Left colon (tissue), 2 donors: ENCODE measurements around the gene DSCAML1. TPM values are rescaled to one million over a fixed set of nuclear protein-coding genes. Genes with fewer than 3 reads are reported as not detected.
A peak's percentile ranks its signal among the peaks of the same experiment; 100 is the strongest.

Experiments used
- ATAC-seq: fragments of 200-7000 bp; cut with Tn5 transposase; one replicate; pipeline ENCODE4 v1.9.1; 2020; ENCODE audit warnings: mild to moderate bottlenecking, moderate library complexity
- DNase-seq, 2 donors: peaks; one replicate each; pipeline ENCODE4 v3.0.0-alpha.2; 2020
- intact Hi-C, 2 donors: fragments of 100-400 bp; cut with DNase I in 1 of 2; cut with micrococcal nuclease in 1 of 2; formaldehyde crosslinking; loops; one replicate each; pipeline versions ENCODE4 v1.11.2 to v1.14.0; 2022; cut with DNase I, micrococcal nuclease
- total RNA-seq, 2 donors: library from RNA; stranded (reverse); fragmentation: NEBNext Ultra II Directional; extraction: Animal tissue kit (Norgen Biotek cat#: 25700); gene quantifications; one replicate each; pipeline ENCODE4 v1.2.1, GENCODE V29; 2021
- donor health status: DM: no; HTN: no; CAD: no.
- donor health status: DM: yes; HTN: yes; CAD: no.

The DSCAML1 gene
- total RNA-seq, 2 donors from 2014 or later = 3.6 to 8.6 TPM

- no peak for ATAC-seq
- no peak for DNase-seq
- intact Hi-C loops = no loop called here
Measured at GRCh38 chr11:117563556-117563955, 233.5 kb downstream of the DSCAML1 start.

GRCh38 chr11:117562136-117562535 lies 234.9 kb downstream of the DSCAML1 start:
- intact Hi-C loops = no loop called here
- ATAC-seq = no peak

DNA sequence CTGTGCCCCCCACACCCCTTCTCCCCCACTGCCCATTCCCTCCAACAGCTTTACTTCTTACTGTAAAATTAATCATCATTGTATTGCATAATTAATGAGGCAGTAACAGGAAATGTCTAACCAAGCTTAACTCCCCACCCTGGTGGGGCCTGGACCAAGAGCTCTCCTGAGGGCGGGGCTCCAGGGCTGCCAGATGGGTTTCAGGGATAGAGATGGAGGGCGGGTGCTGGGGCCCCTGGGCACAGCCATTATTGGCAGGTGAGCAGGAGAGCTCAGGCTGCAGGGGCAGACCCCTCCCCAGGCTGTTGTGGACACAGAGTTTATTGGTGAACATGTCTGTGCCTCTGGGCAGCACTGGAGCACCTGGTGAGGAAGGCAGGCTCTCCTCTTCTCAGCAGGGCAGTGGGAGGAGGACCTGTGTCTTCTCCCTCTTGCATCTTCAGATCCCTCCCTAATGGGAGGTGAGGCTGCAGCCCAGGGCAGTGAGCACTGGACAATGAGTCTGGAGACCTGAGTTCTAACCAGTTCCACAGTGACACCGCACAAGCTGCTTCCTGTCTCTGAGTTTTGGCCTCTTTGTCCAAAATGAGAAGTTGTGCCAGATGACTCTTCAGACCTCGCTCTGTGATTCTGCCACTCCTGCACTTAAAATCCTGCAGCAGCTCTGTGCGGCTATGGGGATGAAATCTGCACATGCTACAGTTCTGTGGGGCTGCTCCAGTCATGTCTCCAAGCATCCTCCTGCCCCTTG lies 236.1 kb downstream of the DSCAML1 start:
- DNase-seq = no peak

More at GRCh38 chr11:117562136-117562535, 234.9 kb downstream of the DSCAML1 start:
- DNase-seq = no peak

DNA sequence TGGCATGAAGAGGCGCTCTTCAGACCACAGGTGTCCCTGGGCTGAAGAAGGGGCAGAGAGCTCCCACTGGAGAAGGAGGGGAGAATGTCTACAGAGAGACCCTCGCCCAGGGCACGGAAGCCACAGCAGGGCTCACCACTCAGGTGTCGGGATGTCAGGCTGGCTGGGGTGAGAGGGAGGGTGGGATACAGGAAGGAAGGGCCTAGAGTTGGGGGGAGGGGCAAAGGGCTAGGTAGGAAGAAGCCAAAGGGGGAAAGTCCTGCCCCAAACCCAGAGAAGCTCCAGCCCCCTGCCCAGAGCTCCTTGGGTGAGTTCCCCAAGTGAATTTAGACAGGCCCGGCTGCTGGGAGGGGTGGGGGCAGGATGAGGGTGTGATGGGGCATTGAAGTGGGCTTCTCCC lies 237.3 kb downstream of the DSCAML1 start:
- DNase-seq (no peak), ATAC-seq (no peak)
- intact Hi-C loops = no loop called here

More for the DNA sequence above, 236.1 kb downstream of the DSCAML1 start:
- no peak for ATAC-seq
- intact Hi-C loops = no loop called here

DNA sequence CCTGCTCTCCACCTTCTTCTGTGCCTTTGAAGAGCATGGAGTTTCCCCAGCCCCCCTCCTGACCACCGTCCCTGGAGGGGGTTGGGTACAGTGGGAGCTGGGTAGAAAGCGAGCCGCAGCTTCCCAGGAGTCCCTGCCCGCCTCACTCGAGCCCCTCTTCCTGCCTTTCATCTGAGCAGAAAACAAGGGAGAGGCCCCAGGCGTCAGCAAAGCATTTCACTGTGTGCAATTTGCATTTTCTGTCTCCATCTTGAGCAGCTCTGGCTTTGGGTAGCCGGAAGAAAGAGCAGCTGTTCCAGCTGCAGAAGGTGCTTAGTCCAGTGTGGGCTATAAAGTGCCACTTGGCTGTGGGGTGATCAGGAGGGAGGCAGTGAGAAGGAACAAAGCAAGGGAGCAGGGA lies 239.7 kb downstream of the DSCAML1 start:
- intact Hi-C loops = no loop called here
- DNase-seq (no peak), ATAC-seq (no peak)

GRCh38 chr11:117554601-117555333 lies 242.2 kb downstream of the DSCAML1 start:
- DNase-seq (no peak), ATAC-seq (peak; percentile 60)
- intact Hi-C loops = no loop called here

DNA sequence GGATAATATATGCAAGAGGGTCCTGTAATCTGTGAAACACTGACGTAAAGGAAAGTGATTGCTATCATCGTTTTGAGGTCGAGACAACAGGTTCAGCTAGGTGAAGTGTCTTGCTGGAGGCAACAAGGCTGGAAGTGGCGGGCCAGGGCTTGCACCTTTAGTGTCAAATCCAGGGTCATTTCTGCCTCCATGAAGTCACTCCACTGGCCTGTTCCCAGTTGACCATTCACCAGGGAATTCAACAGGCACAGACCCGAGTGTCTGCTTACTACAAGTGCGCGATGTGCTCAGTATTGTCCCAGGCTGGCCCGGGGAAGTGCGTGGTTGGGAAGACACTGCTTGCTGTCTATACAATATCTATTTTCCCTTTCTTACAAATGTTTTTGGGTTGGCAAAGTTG lies 244.4 kb downstream of the DSCAML1 start:
- ATAC-seq (no peak), DNase-seq (no peak)
- intact Hi-C loops = no loop called here

DNA sequence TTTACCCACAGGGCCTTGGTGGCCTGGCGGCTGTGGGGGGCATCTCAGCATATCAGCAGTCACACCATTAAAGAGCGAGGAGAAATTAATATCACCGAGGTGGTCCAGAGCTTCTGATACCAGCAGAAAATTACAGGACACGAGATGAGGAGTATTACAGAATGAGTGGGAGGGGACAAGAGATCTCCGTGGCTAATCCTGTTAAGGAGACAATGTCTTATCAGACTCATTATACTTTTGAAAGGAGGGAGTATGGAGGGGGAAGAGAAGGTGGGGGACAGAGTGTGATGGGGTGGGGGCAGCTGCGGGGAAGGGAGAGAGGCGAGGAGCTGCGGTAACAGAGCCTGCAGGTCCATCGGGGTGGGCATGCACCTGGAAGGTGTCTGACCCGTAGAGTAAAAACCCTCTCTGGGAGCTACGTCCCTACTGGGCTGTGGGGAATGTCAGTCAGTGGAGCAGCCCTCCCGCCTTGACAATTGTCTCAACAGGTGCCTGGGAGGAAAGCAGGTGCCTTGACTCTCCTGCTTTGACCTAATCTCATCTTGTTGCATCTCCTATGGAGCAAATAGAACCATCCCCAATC lies 245.2 kb downstream of the DSCAML1 start:
- ATAC-seq = no peak
- DNase-seq = no peak
- intact Hi-C loops = no loop called here

DNA sequence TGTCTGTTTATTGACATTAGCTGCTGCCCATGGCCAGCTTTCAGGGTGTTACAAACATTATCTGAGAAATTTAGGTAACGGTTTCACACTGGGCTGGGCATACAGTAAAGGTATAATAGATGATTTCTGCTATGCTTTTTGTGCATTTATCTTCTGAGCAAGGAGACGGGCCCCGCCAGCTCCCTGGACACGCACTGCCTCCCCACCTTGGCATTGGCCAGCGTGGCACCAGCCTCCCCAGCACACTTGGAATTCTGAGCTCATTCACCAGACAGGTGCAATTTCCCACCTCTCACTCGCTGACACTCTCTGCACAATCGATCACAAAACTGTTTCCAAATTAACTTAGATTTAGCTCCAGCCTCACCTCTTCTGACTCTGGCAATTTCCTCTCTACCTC lies 246.6 kb downstream of the DSCAML1 start:
- no peak for ATAC-seq
- intact Hi-C loops = no loop called here
- no peak for DNase-seq

GRCh38 chr11:117549417-117549816 lies 247.6 kb downstream of the DSCAML1 start:
- no peak for DNase-seq
- intact Hi-C loops = no loop called here
- ATAC-seq = no peak

DNA sequence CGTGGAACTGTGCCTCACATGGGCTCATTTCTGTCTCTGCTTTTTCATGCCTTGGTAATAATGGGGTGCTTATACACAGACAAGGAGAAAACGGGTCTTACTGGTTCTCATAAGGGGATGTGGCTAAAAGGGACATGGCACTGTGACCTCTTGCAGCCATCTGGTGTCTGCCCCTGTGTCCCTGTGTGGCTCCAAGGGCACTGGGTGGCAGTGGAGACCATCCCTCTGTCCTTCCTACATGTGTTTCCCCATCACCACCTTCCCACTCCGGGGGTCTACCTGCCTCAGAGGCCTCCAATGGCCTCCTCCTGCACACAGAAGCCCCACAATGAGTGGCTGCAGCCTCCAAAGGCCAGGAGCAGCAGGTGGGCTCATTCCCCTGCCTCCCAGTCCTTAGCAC lies 248.1 kb downstream of the DSCAML1 start:
- no peak for ATAC-seq

DNA sequence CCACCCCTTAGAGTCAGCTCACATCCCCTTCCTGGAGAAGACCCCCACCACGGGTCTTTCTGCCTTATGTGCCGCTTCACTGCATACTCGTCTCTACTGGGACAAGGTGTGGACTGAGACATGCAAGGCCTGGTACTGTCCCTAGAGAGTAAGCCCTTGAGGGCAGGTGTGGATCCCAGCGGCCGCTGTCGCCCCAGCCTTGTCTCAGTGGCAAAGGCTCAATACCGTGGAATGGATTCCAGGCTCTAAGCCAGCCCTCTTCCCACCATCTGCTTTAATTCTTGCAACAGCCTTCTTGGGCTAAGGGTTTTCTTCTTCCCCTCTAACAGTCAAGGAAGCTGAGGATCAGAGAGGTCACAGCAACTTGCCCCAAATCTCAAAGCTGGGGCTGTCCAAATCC lies 249.1 kb downstream of the DSCAML1 start:
- no peak for ATAC-seq
- intact Hi-C loops = no loop called here
- DNase-seq = no peak

More for the DNA sequence above, 248.1 kb downstream of the DSCAML1 start:
- no peak for DNase-seq
- intact Hi-C loops = no loop called here

DNA sequence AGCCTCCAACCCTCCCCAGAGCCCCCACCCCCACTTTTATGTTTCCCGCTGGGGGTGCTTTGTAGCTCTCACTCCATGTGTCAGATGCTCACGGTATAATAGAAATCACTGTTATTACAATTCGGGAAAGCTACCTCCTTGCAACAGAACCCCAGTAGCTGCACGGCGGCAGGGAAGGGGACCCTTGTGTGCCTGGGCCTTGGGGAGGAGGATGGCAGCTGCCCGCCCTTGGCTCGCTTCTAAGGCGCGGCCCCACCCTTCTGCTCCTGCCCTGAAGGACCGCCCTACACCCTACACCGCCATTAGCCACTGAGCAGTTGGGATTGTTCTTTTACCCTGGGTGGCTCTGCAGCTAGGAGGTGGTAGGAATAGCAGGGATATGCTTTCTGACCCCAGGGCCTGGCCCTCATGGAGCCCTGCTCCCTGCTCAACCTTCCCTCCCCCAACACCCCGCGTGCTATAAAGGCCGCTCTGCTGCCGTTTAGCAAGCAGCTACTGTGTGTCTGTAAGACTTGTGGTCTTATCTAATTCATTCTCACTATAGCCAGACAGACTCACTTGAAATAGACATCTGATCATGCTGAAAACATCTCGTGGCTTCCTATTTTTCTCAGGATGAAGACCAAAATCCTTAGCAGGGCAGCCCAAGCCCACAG lies 249.7 kb downstream of the DSCAML1 start:
- intact Hi-C loops = no loop called here
- DNase-seq (no peak), ATAC-seq (peak; percentile 24)

DNA sequence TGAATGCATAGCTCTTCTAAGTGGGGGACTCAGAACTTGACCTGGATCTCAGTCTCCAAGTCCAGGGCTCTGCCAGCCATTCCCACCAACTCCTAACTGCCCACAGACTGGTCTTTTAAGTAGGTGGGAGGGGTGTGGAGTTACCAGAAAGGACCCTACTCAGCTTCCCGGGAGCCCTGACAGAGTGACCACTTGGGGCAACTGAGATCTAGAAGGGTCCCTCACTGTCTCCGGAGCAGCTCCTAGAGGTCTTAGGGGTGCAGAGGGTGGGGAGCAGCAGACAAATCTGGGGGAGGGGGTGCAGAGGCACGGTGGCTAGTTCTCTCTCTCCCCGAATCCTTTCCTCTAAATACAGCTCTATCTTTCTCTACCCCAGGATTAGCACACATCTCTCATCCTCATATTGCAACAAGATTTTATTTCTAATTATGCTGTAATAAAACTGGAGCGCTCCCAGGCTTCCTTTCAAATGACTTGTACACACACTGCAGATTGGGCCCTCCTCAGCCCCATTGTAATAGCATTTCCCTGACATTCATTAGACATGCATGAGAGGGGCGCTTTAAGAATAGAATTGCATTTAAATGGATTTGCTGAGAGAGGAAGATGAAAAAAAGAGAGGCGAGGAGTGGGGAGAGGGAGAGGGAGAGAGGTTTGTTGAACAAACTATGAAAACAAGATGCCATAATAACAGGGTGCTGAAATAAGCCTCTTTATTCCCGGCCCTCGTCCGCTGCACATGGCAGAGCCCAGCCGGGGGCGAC lies 250.4 kb downstream of the DSCAML1 start:
- no peak for ATAC-seq
- DNase-seq = no peak
- intact Hi-C loops = no loop called here

DNA sequence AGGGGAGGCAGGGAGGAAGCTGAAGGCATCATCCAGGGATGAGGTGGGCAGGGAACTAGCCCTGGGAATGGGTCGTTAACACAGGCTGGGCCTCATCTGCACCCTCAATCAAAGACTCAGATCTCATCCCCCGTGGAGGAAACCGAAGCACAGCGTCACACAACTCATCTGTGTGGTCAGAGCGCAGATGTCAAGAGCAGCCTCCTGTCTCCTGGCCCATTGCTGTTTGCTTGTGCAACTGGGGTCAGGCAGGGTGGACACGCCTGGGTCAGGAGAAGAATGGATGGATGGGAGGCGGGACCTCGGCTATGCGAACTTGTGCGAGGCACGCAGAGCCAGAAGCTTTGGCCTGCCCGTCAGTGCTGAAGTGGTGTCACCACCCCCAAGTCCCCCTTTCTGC lies 251.3 kb downstream of the DSCAML1 start:
- DNase-seq = no peak
- ATAC-seq = no peak
- intact Hi-C loops = no loop called here

DNA sequence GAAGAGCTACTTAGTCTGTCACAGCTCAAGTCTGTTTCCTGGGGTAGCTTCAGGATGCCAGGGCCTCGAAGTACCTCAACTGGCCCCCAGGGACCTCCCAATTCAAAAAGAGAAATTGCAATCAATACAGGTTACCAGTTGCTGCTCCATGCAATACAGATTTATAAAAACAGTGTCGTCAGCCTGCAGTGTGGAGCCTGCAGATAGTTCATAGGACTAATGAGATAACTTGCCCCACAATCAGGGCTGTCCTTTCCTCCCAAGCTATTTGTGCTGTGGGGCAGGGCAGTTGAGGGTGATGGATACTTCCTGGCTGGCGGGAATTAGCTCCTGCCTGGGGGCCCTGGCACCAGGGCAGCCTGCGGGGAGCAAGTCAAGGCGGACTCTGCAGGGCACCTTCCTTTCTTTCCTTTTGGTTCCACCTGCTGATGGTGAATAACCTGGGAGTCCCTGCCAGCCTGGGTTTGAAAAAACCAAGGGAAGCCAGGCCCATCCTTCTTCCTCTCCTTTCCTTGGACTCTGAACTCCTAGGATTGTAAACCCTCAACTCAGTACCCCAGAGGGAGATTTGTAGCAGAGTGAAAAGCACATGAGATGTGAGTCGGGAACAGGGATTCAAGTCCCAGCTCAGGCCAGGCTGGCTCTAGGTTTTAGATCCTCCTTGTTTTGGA lies 252.8 kb downstream of the DSCAML1 start:
- DNase-seq (peak; percentile 25 to 34), ATAC-seq (peak; percentile 92)
- intact Hi-C loops = no loop called here

- intact Hi-C loops = no loop called here
- ATAC-seq (no peak), DNase-seq (no peak)
Measured at GRCh38 chr11:117541211-117541610, 255.8 kb downstream of the DSCAML1 start.
